ACC112 (cell line): ENCODE data around the gene MAGI2.

Source experiments
- H2AFZ ChIP-seq: fragments of 200-600 bp; sonication (generic); one replicate; pipeline ENCODE4 v1.6.0; 2017; ENCODE audit warnings: antibody characterized with exemption, low read length; ENCODE audit not compliant: unreplicated experiment
- H3K27ac ChIP-seq: fragments of 200-600 bp; sonication (generic); 2 replicates; pipeline ENCODE4 v1.5.1; 2014; ENCODE audit warnings: low read depth, mild to moderate bottlenecking, antibody characterized with exemption, low read length, moderate library complexity
- H3K27me3 ChIP-seq: fragments of 200-600 bp; sonication (generic); 2 replicates; pipeline ENCODE4 v1.6.1; 2014; ENCODE audit warnings: mild to moderate bottlenecking, antibody characterized with exemption, low read length, moderate library complexity, mixed read lengths; ENCODE audit not compliant: insufficient read depth
- H3K36me3 ChIP-seq: fragments of 200-600 bp; sonication (generic); 2 replicates; pipeline ENCODE4 v1.6.1; 2016; ENCODE audit warnings: mild to moderate bottlenecking, antibody characterized with exemption, low read length, moderate library complexity, mixed read lengths; ENCODE audit not compliant: insufficient read depth
- H3K4me1 ChIP-seq: fragments of 200-600 bp; sonication (generic); one replicate; pipeline ENCODE4 v1.6.1; 2016; ENCODE audit warnings: low read length, mixed read lengths; ENCODE audit not compliant: insufficient read depth, unreplicated experiment, control insufficient read depth
- H3K4me3 ChIP-seq: fragments of 200-600 bp; sonication (generic); 2 replicates; pipeline ENCODE4 v1.5.1; 2014; ENCODE audit warnings: mild to moderate bottlenecking, low read depth, low read length
- H3K79me2 ChIP-seq: fragments of 200-600 bp; sonication (generic); one replicate; pipeline ENCODE4 v1.6.0; 2016; ENCODE audit warnings: low read length; ENCODE audit not compliant: control insufficient read depth, unreplicated experiment, insufficient read depth

MAGI2 gene

GRCh38 chr7:79398138-79398749 is 55.2 kb downstream of the MAGI2 start:
- Histone ChIP-seq H3K27ac (no peak overlapping the region), H2AFZ (no peak overlapping the region), H3K79me2 (no peaks in the 10 kb centered on the region), H3K4me3 (no peak overlapping the region), H3K36me3 (no peaks in the 10 kb centered on the region), H3K4me1 (peaks cover 13% of the 10 kb centered on the region), H3K27me3 (no peaks in the 10 kb centered on the region)

DNA sequence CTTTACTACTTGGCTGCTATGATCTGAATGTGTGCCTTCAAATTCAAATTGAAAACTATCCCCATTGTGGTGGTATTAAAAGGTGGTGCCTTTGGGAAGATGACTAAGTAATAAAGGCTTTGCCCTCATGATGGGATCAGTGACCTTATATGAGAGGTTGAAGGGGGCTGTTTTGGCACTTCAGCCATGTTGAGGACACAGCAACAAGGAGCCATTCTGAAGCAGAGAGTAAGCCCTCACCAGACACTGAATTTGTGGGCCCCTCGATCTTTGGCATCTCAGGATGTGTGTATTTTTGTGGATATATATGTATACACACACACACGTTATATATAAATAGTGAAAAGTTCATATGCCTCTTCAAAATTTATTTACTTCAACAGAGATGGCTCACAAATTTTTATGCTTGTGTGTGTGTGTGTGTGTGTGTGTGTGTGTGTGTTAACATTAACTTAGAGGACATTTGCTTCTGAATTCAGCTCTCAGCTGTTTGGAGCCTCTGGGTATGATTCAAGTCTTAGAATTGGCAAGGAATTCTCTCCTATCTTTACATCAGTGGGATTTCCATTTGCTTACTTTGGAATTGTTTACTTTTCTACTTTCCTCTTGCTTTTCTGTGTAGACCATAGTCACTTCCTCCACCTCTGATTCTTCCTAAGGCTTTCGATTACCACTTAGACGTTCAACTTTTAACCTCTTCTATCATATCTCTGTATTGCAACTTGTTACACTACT is 66.6 kb downstream of the MAGI2 start:
- H3K27me3 ChIP-seq: no peaks in the 10 kb centered on the region
- H2AFZ ChIP-seq: no peak overlapping the region
- no peak overlapping the region for H3K4me3 ChIP-seq
- H3K27ac ChIP-seq: no peak overlapping the region
- no peaks in the 10 kb centered on the region for H3K36me3 ChIP-seq
- no peaks in the 10 kb centered on the region for H3K4me1 ChIP-seq
- no peaks in the 10 kb centered on the region for H3K79me2 ChIP-seq

- Histone ChIP-seq H3K27ac (no peak overlapping the region), H2AFZ (no peak overlapping the region), H3K4me1 (peaks cover 8% of the 10 kb centered on the region), H3K79me2 (no peaks in the 10 kb centered on the region), H3K27me3 (no peaks in the 10 kb centered on the region), H3K4me3 (no peak overlapping the region), H3K36me3 (no peaks in the 10 kb centered on the region)
Observed at GRCh38 chr7:79381921-79382320, 71.5 kb downstream of the MAGI2 start.

DNA sequence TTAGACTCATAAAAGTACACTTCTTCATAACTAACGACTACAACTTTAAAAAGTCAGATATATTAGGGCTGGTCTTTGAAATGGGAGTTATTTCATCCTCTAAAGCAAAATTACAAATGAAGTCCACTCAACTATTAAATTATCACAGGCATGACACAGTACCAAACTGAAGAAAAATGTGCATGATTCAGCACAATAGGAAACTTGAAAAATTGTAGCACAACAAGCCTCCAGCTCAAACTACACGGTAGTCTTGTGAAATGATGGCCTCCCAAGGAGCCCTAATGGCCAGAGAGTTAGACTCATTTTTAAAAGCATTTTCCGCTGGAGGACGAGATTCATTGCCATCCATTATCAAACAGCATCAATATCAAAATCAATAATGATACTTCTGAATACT is 76.4 kb downstream of the MAGI2 start:
- Histone ChIP-seq H3K36me3 (no peaks in the 10 kb centered on the region), H3K27me3 (no peaks in the 10 kb centered on the region), H3K27ac (no peak overlapping the region), H2AFZ (no peak overlapping the region), H3K4me1 (peaks cover 11% of the 10 kb centered on the region), H3K79me2 (no peaks in the 10 kb centered on the region), H3K4me3 (no peak overlapping the region)

- Histone ChIP-seq H3K79me2 (no peaks in the 10 kb centered on the region), H2AFZ (no peak overlapping the region), H3K4me1 (peaks cover 11% of the 10 kb centered on the region), H3K27me3 (no peaks in the 10 kb centered on the region), H3K4me3 (no peak overlapping the region), H3K27ac (no peak overlapping the region), H3K36me3 (no peaks in the 10 kb centered on the region)
Observed at GRCh38 chr7:79376299-79377025, 77.0 kb downstream of the MAGI2 start.

GRCh38 chr7:79361214-79361613 is 92.3 kb downstream of the MAGI2 start:
- no peaks in the 10 kb centered on the region for H3K79me2 ChIP-seq
- no peaks in the 10 kb centered on the region for H3K36me3 ChIP-seq
- no peaks in the 10 kb centered on the region for H3K27me3 ChIP-seq
- H3K4me1 ChIP-seq: no peaks in the 10 kb centered on the region
- no peak overlapping the region for H3K4me3 ChIP-seq
- no peak overlapping the region for H2AFZ ChIP-seq
- H3K27ac ChIP-seq: no peak overlapping the region

DNA sequence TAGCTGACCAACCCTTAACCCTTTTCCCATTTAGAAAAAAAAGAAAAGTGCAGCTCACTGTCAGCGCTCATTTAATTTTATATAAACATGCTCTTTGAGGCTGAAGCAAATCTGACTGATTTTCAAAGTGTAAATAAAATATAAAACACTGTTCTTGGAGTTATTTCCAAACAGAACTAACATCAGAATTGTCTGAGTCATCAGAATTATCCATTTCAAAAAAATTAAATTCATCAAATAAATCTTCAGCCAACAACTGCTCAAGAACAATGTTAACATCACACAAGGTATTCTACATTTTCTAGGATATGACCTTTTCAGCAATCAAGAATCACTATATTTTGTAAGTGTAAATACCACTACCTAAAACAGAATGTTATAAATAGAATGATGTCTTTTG is 93.6 kb downstream of the MAGI2 start:
- no peaks in the 10 kb centered on the region for H3K36me3 ChIP-seq
- H3K27ac ChIP-seq: no peak overlapping the region
- no peaks in the 10 kb centered on the region for H3K27me3 ChIP-seq

DNA sequence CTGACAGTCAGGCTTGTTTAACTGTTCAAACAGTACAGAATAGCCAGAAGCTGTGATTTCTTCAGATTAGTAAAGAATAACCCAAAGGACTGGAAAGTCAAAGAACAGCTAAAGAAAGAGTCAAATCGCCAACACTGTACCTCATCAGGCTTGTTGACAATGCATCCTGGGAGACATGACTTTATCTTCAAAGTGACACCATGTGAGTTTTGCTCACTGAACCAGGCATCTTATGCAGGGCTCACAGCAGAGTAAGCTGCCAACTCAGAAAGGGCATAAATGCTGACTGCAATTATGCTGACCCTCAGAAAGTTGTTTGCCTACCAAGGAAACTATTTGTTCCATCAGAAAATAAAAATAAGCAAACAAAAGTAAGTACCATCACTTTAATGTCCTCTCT is 96.4 kb downstream of the MAGI2 start:
- H3K79me2 ChIP-seq: no peaks in the 10 kb centered on the region
- H3K4me1 ChIP-seq: no peaks in the 10 kb centered on the region
- no peaks in the 10 kb centered on the region for H3K36me3 ChIP-seq
- H3K27ac ChIP-seq: no peak overlapping the region
- no peaks in the 10 kb centered on the region for H3K27me3 ChIP-seq
- H2AFZ ChIP-seq: no peak overlapping the region
- H3K4me3 ChIP-seq: no peak overlapping the region

More for the DNA sequence above, 93.6 kb downstream of the MAGI2 start:
- Histone ChIP-seq H2AFZ (no peak overlapping the region), H3K4me3 (no peak overlapping the region), H3K79me2 (no peaks in the 10 kb centered on the region), H3K4me1 (no peaks in the 10 kb centered on the region)

DNA sequence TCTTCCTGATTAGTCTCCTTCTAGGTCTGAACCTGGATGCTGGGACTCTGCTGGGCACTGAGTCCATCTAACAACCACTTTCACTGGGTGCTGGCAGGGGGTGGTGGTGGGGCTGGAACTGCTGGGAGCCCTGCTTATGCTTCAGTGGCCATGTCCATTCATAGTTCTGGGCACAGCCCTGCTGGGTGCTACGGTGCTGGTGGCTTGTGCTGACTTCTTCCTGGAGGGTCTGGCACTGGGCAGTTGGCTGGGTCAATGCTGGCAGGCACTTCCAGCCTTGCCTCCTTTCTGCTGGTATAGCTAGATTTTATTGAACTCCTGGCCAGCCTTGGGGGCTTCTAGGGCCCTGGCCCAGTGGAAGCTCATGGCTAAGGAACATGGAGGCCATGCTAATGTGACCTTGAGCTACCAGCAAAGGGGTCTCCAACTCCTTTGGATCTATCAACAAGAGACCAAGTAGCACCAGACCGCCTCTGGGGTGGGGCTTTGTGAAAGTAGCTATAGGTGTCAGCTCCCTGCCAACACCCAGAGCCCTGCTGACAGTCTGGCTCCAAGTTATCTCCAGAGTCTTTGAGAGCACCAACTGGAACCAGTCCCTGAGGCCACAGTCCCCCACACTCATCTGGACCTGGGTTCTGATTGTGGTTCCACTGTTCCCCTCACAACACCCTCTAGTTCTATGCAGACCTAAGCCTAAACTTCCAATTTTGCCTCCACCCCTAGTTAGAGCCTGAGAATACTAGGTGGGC is 99.6 kb downstream of the MAGI2 start:
- H3K27me3 ChIP-seq: no peaks in the 10 kb centered on the region
- H2AFZ ChIP-seq: no peak overlapping the region
- H3K36me3 ChIP-seq: no peaks in the 10 kb centered on the region
- H3K4me1 ChIP-seq: no peaks in the 10 kb centered on the region
- no peak overlapping the region for H3K27ac ChIP-seq
- no peaks in the 10 kb centered on the region for H3K79me2 ChIP-seq
- H3K4me3 ChIP-seq: no peak overlapping the region

DNA sequence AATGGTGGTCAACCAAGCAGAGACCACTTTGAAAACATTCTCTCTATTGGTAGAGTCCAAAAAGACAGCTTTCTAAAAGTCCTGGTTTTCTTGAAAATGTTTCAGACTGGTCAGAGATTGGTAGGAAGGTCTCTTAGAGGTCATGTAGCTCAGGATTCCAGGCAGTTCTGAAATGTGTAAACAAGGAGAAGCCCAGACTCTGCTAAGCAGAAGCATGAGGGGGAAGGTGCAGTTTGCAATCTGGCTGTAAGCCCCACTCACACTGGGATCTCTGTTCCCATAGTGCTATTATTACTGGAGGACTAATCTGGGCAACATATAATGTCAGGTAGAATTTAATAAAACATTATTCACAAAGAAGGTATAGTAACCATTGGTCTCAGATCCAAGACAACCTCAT is 101.1 kb downstream of the MAGI2 start:
- Histone ChIP-seq H3K79me2 (no peaks in the 10 kb centered on the region), H3K4me3 (no peak overlapping the region), H3K27me3 (no peaks in the 10 kb centered on the region), H3K4me1 (no peaks in the 10 kb centered on the region), H2AFZ (no peak overlapping the region), H3K36me3 (no peaks in the 10 kb centered on the region), H3K27ac (no peak overlapping the region)
